SU-DHL-6 (cell line): ENCODE results near the gene KIF3A.

ENCODE experiments used
- CTCF ChIP-seq: fragments of 200-600 bp; sonication (generic); IDR thresholded peaks from one replicate; pipeline ENCODE4 v1.5.1; 2017; ENCODE audit warnings: antibody characterized with exemption, mild to moderate bottlenecking, low read length, moderate library complexity; ENCODE audit not compliant: insufficient read depth, poor library complexity, severe bottlenecking
- EZH2phosphoT487 ChIP-seq: fragments of 200-600 bp; sonication (generic), shearing (Covaris generic); conservative IDR thresholded peaks from 2 replicates; pipeline ENCODE4 v1.6.1; 2018; ENCODE audit warnings: mild to moderate bottlenecking, antibody characterized with exemption, low read length, moderate library complexity, mixed read lengths

DNA sequence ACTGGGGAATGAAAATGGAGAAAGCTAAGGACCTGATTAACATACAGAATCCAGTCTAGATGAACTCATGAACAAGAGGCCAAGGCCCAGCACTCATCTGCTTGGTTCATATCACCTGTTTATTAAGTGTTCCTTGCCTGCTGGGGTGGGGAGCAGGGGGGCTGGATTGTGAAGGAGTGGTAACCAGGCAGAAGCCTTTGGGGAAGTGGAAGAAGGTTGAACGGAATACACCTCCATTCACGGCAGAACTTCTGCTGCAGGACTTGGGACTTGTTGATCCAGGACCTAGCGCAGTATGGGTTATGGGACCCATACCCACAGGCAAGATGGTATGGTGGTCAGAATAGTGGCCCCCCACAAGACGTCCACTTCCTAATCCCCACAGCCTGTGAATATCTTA, 48.5 kb upstream of the KIF3A start:
- no peak for TF ChIP-seq CTCF
- no peak for TF ChIP-seq EZH2phosphoT487
